Activated CD8-positive, alpha-beta memory T cell treated with anti-CD3 and anti-CD28 coated beads, Interleukin-2, amount 50 U/mL, for 4 hours (primary cell): ENCODE data around the gene KRTAP5-11.
"Not testable (repeated sequence)": the region's sequence is repeated elsewhere in the genome, so short reads cannot be mapped to it uniquely, and the experiment has no call there.

Experiments used
- DNase-seq: peaks from one replicate; pipeline ENCODE4 v3.0.0-alpha.2; 2020

The KRTAP5-11 gene

DNA sequence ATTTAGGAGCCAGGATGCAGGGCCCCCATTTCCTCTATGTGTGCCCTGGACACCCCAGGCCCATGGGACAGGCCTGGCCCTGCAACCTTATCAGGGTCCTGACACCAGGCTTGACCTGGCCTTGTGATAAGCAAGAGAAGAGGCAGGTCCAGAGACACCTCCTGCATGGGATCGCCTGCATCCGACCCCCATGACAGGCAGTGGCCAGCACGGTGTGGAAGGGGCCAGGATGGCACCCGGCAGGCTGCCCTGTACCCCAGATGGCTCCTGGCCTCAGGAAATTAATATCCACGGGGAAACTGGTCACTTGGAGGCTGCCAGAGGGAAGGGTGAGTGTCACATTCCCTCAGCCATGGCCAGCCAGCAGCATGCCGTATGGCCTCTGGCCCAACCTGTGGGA is 27.7 kb downstream of the KRTAP5-11 start:
- DNase-seq, result no peak

DNA sequence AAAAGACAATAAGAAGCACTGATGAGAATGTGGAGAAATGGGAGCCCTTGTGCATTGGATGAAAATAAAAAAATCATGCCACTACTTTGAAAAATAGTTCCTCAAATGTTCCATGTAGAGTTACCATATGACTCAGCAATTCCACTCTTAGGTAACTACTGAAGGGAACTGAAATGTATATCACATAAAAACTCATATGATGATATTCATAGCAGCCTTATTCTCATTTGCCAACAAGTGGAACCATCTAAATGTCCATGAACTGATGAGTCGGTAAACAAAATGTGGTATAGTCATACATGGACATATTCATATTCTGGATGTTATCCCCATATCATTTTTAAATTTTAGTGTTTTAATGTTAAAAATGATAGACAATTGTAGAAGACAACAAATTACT is 31.0 kb downstream of the KRTAP5-11 start:
- no peak for DNase-seq

DNA sequence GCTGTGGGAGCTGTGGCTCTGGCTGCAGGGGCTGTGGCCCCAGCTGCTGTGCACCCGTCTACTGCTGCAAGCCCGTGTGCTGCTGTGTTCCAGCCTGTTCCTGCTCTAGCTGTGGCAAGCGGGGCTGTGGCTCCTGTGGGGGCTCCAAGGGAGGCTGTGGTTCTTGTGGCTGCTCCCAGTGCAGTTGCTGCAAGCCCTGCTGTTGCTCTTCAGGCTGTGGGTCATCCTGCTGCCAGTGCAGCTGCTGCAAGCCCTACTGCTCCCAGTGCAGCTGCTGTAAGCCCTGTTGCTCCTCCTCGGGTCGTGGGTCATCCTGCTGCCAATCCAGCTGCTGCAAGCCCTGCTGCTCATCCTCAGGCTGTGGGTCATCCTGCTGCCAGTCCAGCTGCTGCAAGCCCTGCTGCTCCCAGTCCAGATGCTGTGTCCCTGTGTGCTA is 33.9 kb downstream of the KRTAP5-11 start:
- no peak for DNase-seq

GRCh38 chr11:71548120-71548519 is 34.6 kb downstream of the KRTAP5-11 start, which contains the start of gene KRTAP5-9:
TSS of gene KRTAP5-9 (plus strand) at chr11:71548420. CDS start at chr11:71548658, 238 bp downstream.
- no peak for DNase-seq

- no peak for DNase-seq
These were observed 37.2 kb downstream of the KRTAP5-11 start for GRCh38 chr11:71545405-71545966.

DNA sequence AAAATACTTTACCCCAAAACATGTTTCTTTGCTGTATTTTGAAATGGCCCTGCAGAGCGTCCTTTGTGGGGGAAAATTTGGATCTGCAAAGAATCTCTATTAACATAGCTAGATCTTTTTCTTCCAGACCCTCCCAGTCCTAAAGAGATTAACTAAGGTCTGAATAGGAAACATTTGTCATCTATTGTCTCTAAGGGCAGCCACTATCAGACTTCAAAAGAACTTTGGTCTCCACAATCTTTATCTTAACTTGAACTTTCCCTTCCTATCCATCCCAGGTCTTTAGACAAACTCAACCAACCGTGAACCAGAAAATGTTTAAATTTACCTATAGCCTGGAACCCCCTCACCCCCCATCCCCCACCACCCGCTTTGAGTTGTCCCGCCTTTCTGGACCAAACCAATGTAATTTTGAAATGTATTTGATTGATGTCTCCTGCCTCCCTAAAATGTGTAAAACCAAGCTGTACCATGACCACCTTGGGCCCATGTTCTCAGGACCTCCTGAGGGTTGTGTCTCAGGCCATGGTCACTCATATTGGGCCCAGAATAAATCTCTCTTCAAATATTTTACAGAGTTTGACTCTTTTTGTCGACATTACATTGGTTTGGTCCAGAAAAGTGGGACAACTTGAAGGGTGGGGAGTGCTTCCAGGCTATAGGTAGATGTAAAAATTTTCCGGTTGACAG is 38.0 kb downstream of the KRTAP5-11 start:
- no peak for DNase-seq

DNA sequence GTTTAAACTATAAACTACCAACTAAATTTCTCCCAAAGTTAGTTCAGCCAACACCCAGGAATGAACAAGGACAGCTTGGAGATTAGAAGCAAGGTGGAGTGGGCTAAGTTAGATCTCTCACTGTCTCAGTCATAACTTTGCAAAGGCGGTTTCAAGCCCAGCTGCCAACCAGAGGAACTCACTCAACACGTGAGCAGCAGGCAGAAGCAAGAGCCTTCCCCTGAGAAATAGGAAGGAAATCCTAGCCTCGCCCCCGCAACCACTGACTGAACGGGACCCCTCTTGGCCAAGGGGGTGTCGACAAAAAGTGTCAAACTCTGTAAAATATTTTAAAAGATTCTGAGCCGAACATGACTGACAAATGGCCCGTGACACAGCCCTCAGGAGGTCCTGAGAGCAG is 38.8 kb downstream of the KRTAP5-11 start:
- no peak for DNase-seq

- no peak for DNase-seq
These were observed 39.5 kb downstream of the KRTAP5-11 start for GRCh38 chr11:71542879-71543777.

DNA sequence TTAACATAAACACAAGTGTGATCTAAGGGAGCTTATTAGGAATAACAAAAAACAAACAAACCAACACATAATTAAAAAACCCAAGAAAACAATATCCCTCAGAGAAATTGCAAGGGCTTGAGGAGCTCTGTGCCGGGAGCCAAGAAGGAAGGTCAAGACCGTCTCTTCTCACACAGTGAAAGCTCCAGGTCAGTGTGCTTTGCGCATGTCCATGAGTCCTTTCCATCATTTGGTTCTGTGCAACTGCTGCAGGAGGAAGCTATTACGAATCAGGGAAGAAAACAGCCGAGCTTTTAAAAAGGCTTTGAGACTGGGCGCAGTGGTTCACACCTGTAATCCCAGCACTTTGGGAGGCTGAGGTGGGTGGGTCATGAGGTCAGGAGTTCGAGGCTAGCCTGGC is 40.3 kb downstream of the KRTAP5-11 start:
- no peak for DNase-seq

GRCh38 chr11:71540521-71541304 is 42.0 kb downstream of the KRTAP5-11 start:
- not testable (repeated sequence) for DNase-seq

DNA sequence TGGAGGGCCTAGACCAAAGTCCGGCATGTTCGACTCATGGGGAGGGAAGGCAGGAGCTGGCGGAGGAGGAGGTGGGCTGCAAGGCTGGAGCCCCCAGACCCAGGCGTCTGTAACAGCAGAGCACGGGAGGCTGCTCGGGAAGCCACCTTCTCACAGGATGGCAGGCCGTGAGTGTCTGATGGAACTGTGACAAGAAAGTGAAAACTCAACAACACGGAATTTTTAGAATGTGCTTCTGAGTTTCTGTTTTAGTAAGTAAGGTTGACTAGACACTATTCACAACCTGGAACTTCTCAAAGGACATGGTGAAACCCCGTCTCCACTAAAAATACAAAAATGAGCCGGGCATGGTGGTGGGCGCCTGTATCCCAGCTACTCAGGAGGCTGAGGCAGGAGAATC is 42.7 kb downstream of the KRTAP5-11 start:
- DNase-seq, result not testable (repeated sequence)

- no peak for DNase-seq
These were observed 43.7 kb downstream of the KRTAP5-11 start for GRCh38 chr11:71539017-71539416.

GRCh38 chr11:71538666-71538990 is 44.0 kb downstream of the KRTAP5-11 start:
- no peak for DNase-seq

- not testable (repeated sequence) for DNase-seq
These were observed 44.6 kb downstream of the KRTAP5-11 start, which contains the start of gene KRTAP5-8 for GRCh38 chr11:71537977-71538665. TSS of gene KRTAP5-8 (plus strand) at chr11:71538025. CDS start at chr11:71538056, 31 bp downstream.

DNA sequence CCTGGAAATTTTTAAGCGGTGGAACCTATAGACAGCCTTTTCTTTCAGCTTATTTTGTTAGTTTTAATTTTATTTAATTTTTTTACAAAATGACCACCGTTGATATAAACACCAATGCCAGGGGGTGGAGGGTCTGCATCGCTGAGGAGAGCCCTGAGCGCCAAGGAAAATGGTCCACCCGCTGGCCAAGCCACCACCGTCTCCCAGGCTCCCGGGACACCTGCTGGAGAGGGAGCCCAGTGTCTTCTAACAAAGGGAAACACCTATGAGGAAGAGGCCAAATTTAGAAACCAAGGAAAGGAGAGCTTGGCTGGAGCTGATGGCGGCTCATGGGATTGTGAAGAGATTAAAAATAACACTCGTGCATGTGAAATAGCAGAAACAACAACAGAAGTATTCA is 45.1 kb downstream of the KRTAP5-11 start:
- DNase-seq, result no peak

DNA sequence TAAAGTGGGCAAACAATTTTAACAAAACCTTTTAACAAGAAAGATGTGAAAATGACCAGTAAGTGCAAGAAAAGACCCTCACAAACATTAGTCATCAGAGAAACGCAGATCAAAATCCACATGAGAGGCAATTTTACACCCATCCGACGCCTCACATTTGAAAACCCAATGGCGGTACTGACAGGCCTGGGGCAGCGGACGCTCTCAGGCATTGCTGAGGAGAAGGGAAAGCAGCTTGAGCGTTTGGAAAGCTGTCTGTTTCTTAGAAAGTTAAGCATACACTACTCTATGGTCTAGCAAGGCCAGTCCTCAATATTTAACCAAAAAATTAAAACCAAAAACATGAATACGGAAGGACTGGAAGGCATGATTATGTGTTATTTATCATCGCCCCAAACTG is 46.9 kb downstream of the KRTAP5-11 start:
- no peak for DNase-seq

GRCh38 chr11:71534711-71535608 is 47.7 kb downstream of the KRTAP5-11 start:
- not testable (repeated sequence) for DNase-seq

DNA sequence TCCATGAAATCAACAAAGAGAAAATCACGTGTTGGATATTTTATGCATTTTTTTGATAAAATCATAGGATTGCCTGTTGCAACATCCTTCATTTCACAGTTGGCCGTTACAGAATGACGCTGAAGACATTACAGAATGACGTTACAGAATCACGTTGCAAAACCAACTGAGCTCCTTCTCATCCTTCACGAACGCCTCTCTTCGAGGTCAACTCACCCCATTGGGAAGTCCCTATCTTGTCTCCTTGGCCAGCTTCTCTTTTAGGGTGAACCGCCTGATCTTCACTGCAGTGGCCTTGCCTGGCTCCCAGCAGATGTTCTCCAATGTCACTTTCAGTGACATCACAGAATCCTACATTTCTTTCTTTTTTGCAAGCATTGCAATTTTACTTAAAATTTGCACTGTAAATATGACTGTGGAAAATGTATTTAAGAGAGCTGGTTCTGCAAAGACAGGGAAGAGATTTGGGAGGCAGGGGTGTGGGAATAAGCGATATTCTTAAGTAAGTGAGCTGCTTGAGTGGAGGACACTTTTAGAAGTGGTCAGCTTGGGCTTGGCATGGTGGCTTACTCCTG is 50.6 kb downstream of the KRTAP5-11 start:
- DNase-seq, result no peak
